ENCODE measurements around the gene CARD14.

GRCh38 chr17:80233202-80233601 is 63.4 kb downstream of the CARD14 start:
- no peak for TF ChIP-seq POLR2AphosphoS5 (IDR thresholded peaks at IDR 0.05; ENCODE audit: low read depth, low read length)
- TF ChIP-seq SIN3A (IDR thresholded peaks at IDR 0.05; ENCODE audit: borderline replicate concordance, insufficient read depth, low read length), result no peak
- TF ChIP-seq FOXP2 (optimal IDR thresholded peaks at IDR 0.05; ENCODE audit: borderline replicate concordance, extremely low read depth, extremely low read length, insufficient read depth), result no peak
